ENCODE data around the gene MREG. TPM values are rescaled to one million over a fixed set of nuclear protein-coding genes. Genes with fewer than 3 reads are reported as not detected.

Gene MREG
- total RNA-seq, 1 donor from 2014 or later: 0.22 TPM

DNA sequence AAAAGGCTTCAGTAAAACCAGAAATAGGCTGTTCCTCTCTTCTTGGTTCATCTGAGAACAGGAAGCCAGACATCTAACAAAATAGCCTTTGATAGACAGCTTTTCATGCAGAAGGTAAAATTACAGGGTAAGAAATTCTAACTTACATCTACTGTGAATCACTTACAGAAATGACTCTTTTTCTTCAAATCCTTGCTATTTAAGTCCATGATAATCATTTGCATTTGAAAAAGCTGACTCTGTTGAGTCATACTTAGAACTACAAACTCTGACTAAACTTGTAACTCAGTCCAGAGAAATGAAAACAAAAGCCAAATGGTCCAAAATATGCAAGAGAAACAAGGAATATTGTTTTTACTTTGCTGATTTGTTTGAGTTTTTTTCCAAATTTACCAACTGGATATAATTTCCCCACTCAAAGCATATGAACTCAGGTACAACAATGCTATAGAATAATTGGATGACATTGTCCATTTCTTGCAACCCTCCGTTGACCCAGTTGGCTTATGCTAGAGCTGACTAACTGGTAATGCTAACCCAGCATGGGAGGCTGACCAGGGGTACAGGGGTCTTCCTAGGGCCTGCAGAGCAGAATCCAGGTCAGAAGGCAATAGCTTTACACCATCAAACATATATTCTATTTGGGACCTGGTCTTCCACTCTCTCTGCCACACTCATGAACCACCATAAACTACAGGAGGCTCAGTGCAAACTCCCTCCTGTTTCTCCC is 18.8 kb upstream of the MREG start:
- Histone ChIP-seq H3K9me3 (replicated peaks) (no peaks in the 10 kb centered on the region), H3K36me3 (peaks cover 15% of the 10 kb centered on the region), H3K27me3 (ENCODE audit: low read depth) (no peaks in the 10 kb centered on the region), H3K4me1 (no peaks in the 10 kb centered on the region), H3K27ac (replicated peaks) (no peak overlapping the region), H3K4me3 (no peak overlapping the region)
- no peak for DNase-seq
- intact Hi-C loops (cut with micrococcal nuclease): no loop called here
- TF ChIP-seq, protein P1, sequence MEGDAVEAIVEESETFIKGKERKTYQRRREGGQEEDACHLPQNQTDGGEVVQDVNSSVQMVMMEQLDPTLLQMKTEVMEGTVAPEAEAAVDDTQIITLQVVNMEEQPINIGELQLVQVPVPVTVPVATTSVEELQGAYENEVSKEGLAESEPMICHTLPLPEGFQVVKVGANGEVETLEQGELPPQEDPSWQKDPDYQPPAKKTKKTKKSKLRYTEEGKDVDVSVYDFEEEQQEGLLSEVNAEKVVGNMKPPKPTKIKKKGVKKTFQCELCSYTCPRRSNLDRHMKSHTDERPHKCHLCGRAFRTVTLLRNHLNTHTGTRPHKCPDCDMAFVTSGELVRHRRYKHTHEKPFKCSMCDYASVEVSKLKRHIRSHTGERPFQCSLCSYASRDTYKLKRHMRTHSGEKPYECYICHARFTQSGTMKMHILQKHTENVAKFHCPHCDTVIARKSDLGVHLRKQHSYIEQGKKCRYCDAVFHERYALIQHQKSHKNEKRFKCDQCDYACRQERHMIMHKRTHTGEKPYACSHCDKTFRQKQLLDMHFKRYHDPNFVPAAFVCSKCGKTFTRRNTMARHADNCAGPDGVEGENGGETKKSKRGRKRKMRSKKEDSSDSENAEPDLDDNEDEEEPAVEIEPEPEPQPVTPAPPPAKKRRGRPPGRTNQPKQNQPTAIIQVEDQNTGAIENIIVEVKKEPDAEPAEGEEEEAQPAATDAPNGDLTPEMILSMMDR (IDR thresholded peaks at IDR 0.05; ENCODE audit: borderline replicate concordance): no peak

- Histone ChIP-seq H3K27ac (replicated peaks) (no peak overlapping the region), H3K4me1 (no peaks in the 10 kb centered on the region), H3K9me3 (replicated peaks) (no peaks in the 10 kb centered on the region), H3K36me3 (peaks cover 15% of the 10 kb centered on the region), H3K4me3 (no peak overlapping the region), H3K27me3 (ENCODE audit: low read depth) (no peaks in the 10 kb centered on the region)
- no peak for DNase-seq
- intact Hi-C loops (cut with micrococcal nuclease): no loop called here
- TF ChIP-seq, protein P1 (IDR thresholded peaks at IDR 0.05; ENCODE audit: borderline replicate concordance): no peak
Observed at GRCh38 chr2:216030216-216030615, 16.9 kb upstream of the MREG start.

GRCh38 chr2:216029416-216030129 is 16.2 kb upstream of the MREG start:
- H3K27me3 ChIP-seq (ENCODE audit: low read depth): no peaks in the 10 kb centered on the region
- no peaks in the 10 kb centered on the region for H3K9me3 ChIP-seq (replicated peaks)
- TF ChIP-seq, protein P1 (IDR thresholded peaks at IDR 0.05; ENCODE audit: borderline replicate concordance): no peak
- intact Hi-C loops (cut with micrococcal nuclease): no loop called here
- H3K36me3 ChIP-seq: peaks cover 15% of the 10 kb centered on the region
- no peaks in the 10 kb centered on the region for H3K4me1 ChIP-seq
- DNase-seq: no peak
- H3K4me3 ChIP-seq: no peak overlapping the region
- no peak overlapping the region for H3K27ac ChIP-seq (replicated peaks)

- H3K4me3 ChIP-seq: no peak overlapping the region
- H3K4me1 ChIP-seq: no peaks in the 10 kb centered on the region
- H3K9me3 ChIP-seq (replicated peaks): no peaks in the 10 kb centered on the region
- peaks cover 15% of the 10 kb centered on the region for H3K36me3 ChIP-seq
- no peak for DNase-seq
- TF ChIP-seq, protein P1 (IDR thresholded peaks at IDR 0.05; ENCODE audit: borderline replicate concordance): no peak
- H3K27ac ChIP-seq (replicated peaks): no peak overlapping the region
- H3K27me3 ChIP-seq (ENCODE audit: low read depth): no peaks in the 10 kb centered on the region
- intact Hi-C loops (cut with micrococcal nuclease): no loop called here
Observed at GRCh38 chr2:216024779-216025336, 11.5 kb upstream of the MREG start.

GRCh38 chr2:216023055-216023648 is 9.8 kb upstream of the MREG start:
- TF ChIP-seq, protein P1 (IDR thresholded peaks at IDR 0.05; ENCODE audit: borderline replicate concordance): peak; percentile 66
- Histone ChIP-seq H3K9me3 (replicated peaks) (no peaks in the 10 kb centered on the region), H3K27me3 (ENCODE audit: low read depth) (no peaks in the 10 kb centered on the region), H3K4me1 (no peaks in the 10 kb centered on the region), H3K36me3 (peaks cover 2% of the 10 kb centered on the region), H3K4me3 (no peak overlapping the region), H3K27ac (replicated peaks) (no peak overlapping the region)
- intact Hi-C loops (cut with micrococcal nuclease): no loop called here
- DNase-seq: no peak

Data from left ventricle myocardium inferior (tissue), 1 donor.